HG03469 (cell line): ENCODE data around the gene LMO7.
"Not testable (repeated sequence)": the region's sequence is repeated elsewhere in the genome, so short reads cannot be mapped to it uniquely, and the experiment has no call there.

Experiments used
- ATAC-seq: cut with Tn5 transposase; IDR thresholded peaks from one replicate; pipeline ENCODE4 v1.9.1; 2021; ENCODE audit warnings: mild to moderate bottlenecking, moderate library complexity, moderate number of reproducible peaks; ENCODE audit not compliant: unreplicated experiment

The LMO7 gene

DNA sequence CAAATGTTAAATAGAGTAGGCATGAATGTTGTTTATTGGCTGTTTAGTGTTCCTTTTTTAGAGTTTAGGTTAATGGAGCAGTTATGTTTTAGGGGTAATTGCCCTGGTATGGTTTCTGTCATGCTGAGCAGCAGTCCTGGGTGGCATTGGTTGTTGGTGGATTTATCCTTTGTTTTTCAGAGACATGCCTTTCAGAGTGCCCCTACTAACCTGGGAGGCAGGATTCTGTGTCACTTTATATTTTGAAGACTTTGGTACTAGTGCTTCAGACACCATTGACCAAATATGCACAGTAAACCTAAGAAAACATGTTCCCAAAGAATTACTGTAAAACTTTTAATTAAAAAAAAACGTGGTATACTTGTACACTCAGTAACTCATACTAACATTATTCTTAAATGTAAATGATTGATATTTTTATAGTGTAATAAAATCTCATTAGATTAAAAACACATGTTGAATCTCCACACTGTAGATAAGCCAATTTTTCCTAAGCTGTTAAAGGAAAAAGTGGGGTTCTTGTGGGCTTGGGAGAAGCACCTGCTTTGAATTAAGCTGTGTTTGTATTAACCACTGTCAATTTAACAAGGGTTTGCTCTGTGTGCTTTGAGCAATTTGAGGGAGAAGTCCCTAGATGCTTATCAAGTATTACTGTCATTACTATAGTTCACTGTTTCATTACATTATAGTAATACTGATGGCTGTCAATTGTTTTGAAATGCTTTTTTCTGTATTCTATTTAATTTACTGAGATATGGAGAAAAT lies 133.2 kb downstream of the LMO7 start:
- no peak for ATAC-seq

DNA sequence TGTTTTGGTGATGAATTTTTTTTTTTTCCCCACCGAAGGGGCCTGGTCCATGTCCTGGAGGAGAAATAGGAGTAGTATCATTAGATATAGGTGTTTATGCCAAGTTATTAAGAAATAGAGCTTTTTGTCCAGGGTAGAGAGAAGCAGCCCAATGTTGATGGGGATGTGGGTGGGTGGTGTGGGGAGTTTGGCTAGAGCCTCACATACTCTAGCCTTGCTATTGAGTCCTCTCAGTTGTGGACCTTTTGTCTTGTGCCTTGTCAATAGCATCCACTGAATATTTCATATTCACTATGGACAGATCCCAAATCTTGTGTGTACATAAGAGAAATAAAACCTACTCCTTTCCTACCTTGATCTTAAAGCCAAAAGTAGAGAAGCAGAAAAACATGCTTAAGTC lies 134.0 kb downstream of the LMO7 start:
- no peak for ATAC-seq

DNA sequence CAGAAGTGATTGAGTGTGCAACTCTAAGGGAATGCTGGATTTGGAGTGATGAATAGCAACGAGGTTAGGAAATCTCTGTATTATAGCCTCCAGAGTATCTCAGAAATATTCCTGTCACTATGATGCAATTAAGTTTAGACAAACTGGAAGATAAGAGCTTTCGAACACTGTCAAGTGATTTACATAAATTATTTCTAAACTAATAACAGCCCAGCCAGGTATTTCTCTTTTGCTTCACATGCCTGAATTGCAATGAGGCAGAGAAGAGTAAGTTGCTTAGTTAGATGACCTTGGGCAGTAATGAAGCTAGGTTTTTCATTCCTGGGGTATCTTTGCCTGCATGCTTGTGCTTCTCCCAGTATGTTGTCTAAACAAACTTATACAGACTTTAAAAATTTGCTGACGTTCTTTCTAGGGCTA lies 134.5 kb downstream of the LMO7 start:
- ATAC-seq, result no peak

GRCh38 chr13:75771226-75771625 lies 135.1 kb downstream of the LMO7 start:
- ATAC-seq, result no peak

GRCh38 chr13:75771818-75772217 lies 135.7 kb downstream of the LMO7 start:
- ATAC-seq, result no peak

- ATAC-seq, result no peak
Observed at GRCh38 chr13:75774176-75774575, 138.0 kb downstream of the LMO7 start.

- no peak for ATAC-seq
Observed at GRCh38 chr13:75776550-75776949, 140.4 kb downstream of the LMO7 start.

DNA sequence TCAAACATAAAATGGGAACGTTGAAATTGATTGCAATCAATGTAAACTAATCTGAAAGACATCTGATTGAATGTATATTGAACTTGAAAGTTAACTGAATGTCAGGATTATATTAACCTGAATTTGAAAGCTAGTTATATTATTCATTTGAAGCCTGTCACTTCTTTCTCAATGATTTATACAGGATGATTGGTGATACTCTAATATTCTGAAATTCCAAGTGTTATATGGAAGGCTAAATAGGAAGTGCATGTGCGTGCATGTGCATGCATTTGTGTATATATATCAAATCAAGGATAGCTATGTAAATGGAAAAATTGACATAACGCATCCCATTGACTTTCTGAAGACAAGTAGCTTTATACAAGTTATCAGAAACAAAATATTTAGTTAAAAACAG lies 143.3 kb downstream of the LMO7 start:
- no peak for ATAC-seq

GRCh38 chr13:75780103-75780502 lies 144.0 kb downstream of the LMO7 start:
- not testable (repeated sequence) for ATAC-seq

DNA sequence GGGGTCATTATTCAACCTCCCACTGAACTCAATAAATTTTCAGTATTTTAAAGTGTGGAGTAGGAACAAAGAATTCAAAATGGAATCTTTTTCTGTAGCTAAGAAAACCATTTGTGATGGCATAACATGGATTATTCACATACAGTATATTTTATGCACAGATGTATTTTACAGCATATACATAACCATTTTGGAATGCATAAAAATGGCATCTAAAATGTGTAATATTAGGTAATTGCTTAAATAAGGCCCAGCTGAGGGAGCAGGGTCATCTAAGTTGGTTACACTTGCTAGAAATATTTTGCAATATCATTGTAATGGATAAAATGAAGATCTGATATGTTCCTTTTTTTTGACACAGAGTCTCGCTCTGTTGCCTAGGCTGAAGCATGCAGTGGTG lies 146.9 kb downstream of the LMO7 start:
- ATAC-seq, result no peak

GRCh38 chr13:75784003-75784402 lies 147.9 kb downstream of the LMO7 start:
- no peak for ATAC-seq

- ATAC-seq, result no peak
Observed at GRCh38 chr13:75785130-75785529, 149.0 kb downstream of the LMO7 start.

DNA sequence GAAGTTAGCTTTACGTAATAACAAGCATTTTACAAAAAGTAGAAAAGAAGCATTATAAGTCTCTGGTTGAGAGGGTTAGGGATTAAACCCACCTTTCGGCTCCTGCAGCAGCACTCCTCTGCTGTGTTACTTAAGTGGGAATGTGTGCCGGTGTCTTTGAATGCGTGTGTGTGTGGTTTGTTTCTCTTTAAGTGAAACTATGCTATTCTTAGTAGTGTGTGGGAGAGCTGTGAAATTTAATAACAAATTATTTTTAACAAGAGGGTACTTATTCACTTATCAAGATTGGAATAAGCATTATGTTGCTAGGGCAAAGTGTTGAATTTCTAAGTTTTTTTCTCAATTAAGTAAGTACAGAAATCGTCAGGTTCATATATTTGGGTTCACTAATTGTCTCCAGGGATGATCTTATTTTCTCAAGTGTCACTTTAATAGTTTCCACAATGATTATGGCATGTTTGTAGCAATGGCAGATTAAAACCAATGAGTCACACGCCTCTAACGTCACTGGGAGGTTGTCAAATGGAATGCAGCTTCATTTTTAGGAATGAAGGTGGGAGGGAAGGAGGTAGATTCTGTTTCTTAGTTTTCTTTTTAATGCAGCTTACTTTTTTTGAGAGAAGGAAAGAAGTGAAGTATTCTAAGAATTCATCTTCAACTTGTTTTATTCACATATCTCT lies 151.3 kb downstream of the LMO7 start:
- no peak for ATAC-seq

GRCh38 chr13:75788481-75788981 lies 152.4 kb downstream of the LMO7 start:
- no peak for ATAC-seq

DNA sequence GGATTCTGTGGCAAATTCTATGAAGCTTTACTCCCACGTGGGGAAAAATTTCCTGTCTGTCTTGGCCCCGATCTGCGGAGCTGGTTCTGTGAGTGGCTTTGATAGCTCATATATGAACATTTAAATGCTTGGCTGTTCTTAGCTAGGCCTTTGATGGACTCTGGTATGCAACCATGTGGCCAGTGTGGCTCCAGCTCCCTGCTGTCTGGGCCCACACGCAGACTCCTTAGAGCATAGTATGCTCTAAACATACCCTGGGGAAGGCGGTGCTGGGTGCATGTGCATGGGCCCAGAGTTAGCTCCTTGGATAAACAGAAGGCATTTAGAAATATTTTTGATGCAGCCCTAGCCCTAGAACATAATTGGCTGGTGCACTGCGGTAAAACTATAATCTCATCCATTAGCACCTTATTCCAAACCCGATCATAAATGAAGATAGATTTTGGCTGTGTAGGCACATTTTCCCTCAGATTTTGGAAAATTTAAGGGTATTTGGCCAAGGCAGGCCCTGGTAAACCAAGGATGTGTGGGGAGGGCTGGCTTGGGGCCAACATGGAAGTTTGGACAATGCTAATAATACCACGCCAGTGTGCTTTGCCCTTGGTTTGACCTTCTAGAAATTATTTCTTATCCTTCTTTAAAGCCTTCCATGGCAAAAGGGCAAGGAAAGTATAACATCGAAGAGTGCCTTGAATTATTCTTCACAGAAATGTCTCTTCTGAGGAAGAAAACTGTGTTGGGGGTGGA lies 153.5 kb downstream of the LMO7 start:
- no peak for ATAC-seq

DNA sequence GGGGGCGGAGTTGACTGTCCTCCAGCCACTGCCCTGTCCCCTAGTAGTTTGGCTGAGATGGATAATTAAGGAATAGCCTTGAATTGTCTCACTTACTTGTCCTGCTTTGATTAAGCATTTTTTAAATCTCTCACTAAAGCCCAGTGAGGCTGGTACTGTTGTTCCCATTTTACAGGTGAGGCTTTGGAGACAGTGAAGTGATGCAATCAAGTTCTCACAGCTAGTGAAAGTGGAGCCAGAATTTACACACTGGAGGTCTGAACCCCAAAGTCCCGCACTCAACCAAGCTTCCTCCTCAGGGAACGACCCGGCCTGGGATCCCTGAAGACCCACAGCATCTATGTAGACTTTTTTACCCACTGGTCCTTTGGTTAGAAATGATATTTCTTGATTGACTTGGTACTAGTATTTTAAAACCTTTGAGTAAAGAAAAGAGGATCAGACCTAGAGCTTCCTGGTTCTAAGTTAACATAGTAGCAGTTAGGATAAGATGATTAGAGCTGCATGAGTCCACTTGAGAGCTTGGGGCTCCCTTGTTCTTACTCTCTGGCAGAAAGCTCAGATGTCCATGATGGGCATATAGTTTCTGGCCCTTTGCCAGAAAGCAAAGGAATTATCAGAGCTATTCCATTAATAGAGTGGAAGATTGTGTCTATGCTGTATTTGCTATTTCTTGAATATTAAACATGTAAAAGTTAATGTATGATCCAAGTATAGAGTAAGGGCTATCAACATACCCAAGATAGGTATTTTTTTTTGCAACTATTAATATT lies 154.3 kb downstream of the LMO7 start:
- no peak for ATAC-seq

- ATAC-seq, result no peak
Observed at GRCh38 chr13:75792526-75793187, 156.5 kb downstream of the LMO7 start.

DNA sequence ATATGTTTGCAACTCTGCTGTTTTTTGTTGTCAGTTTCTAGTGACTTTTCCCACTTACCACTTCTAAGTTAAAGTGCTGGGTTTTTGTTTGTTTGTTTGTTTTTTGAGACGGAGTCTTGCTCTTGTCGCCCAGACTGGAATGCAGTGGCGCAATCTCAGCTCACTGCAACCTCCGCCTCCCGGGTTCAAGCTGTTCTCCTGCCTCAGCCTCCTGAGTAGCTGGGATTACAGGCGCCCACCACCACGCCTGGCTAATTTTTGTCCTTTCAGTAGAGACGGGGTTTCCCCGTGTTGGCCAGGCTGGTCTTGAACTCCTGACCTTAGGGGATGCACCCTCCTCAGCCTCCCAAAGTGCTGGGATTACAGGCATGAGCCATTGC lies 157.0 kb downstream of the LMO7 start:
- ATAC-seq, result not testable (repeated sequence)

DNA sequence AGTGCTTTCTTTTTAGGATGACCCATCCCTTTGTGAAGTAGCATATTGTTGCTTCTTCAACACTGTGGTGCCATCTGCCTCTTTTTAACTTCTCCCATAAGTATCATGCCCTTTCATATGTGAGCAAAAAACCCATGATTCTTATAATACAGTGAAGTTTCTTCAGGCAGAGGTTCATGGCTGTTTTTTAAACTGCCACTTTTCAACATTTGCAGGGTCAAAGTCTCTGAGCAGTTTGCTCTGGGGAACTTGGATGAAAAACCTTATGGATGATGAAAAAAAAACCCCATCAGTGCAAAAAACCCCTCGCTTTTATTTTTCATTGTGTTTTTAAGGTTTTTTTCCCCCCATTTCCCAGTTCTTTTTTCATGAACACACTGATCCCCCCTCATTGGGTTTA lies 158.5 kb downstream of the LMO7 start:
- ATAC-seq, result no peak

DNA sequence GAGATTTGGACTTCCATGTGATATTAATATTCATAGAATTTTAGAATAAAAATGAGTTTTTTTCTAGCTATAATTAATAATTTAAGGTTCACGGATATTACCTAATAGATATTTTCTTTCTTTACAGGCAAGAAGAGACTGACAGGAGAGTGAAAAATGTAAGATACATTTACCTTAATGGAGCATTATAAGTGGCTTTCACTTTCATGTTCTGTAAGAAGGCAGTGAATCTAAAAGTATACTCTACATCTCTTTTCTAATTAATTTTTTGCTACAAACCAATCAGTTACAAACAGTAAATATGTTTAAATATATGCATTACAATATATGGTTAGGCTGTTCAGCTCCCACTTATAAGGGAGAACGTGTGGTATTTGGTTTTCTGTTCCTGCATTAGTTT lies 159.1 kb downstream of the LMO7 start:
- no peak for ATAC-seq
